K562 (cell line): ENCODE results near the gene BAD. TPM values are rescaled to one million over a fixed set of nuclear protein-coding genes. Genes with fewer than 3 reads are reported as not detected.

Source experiments
- ARID1B ChIP-seq: fragments of 450-650 bp; IDR thresholded peaks from 2 replicates; pipeline ENCODE4 v1.6.1; 2016; ENCODE audit warnings: antibody characterized with exemption, mild to moderate bottlenecking, inconsistent platforms
- BCOR ChIP-seq: fragments of 450-650 bp; IDR thresholded peaks from 2 replicates; pipeline ENCODE4 v1.6.1; 2016
- BMI1 ChIP-seq: fragments of 150-350 bp; IDR thresholded peaks from 2 replicates; pipeline ENCODE4 v1.6.1; 2014; ENCODE audit warnings: low read length
- CBFA2T2 ChIP-seq: fragments of 450-650 bp; conservative IDR thresholded peaks from 2 replicates; pipeline ENCODE4 v1.6.1; 2017; ENCODE audit warnings: mild to moderate bottlenecking
- DNMT1 ChIP-seq: fragments of 450-650 bp; IDR thresholded peaks from 2 replicates; pipeline ENCODE4 v1.6.1; 2016; ENCODE audit warnings: antibody characterized with exemption, mild to moderate bottlenecking
- HDAC2 ChIP-seq: fragments of 450-650 bp; IDR thresholded peaks from 2 replicates; pipeline ENCODE4 v1.6.1; 2016; ENCODE audit warnings: mild to moderate bottlenecking
- HNRNPL ChIP-seq: fragments of 200-400 bp; formaldehyde crosslinking; IDR thresholded peaks from 2 replicates; pipeline ENCODE4 v1.6.1; 2017; ENCODE audit warnings: low read depth, mild to moderate bottlenecking, low read length
- MAFG ChIP-seq: fragments of 450-650 bp; conservative IDR thresholded peaks from 2 replicates; pipeline ENCODE4 v1.6.1; 2016; ENCODE audit warnings: missing genetic modification characterization, missing compliant biosample characterization
- MTA2 ChIP-seq: fragments of 450-650 bp; IDR thresholded peaks from 2 replicates; pipeline ENCODE4 v1.6.1; 2016; ENCODE audit warnings: low read depth
- NCOR1 ChIP-seq: fragments of 450-650 bp; IDR thresholded peaks from 2 replicates; pipeline ENCODE4 v1.6.1; 2016; ENCODE audit warnings: mild to moderate bottlenecking, moderate library complexity
- NFIC ChIP-seq: fragments of 450-650 bp; IDR thresholded peaks from 2 replicates; pipeline ENCODE4 v1.6.1; 2017; ENCODE audit warnings: mild to moderate bottlenecking, inconsistent platforms
- RAD51 ChIP-seq: fragments of 450-650 bp; IDR thresholded peaks from 2 replicates; pipeline ENCODE4 v1.7.1; 2016; ENCODE audit warnings: low read depth, mild to moderate bottlenecking, borderline replicate concordance
- SMAD1 ChIP-seq: fragments of 150-350 bp; IDR thresholded peaks from 2 replicates; pipeline ENCODE4 v1.6.1; 2014; ENCODE audit warnings: low read length, low read depth; ENCODE audit not compliant: partially characterized antibody
- TAL1 ChIP-seq: fragments of 450-650 bp; IDR thresholded peaks from 2 replicates; pipeline ENCODE4 v1.6.1; 2016; ENCODE audit warnings: mild to moderate bottlenecking
- TRIM24 ChIP-seq, 2 experiments: fragments of 450-650 bp; IDR thresholded peaks; 2 replicates each; pipeline ENCODE4 v1.6.1; 2016
- ZNF511 ChIP-seq: sonication (generic); formaldehyde crosslinking; IDR thresholded peaks from 2 replicates; pipeline ENCODE4 v1.8.0; 2022; ENCODE audit warnings: mild to moderate bottlenecking, missing genetic modification reagents
- ZNF592 ChIP-seq: fragments of 450-650 bp; IDR thresholded peaks from 2 replicates; pipeline ENCODE4 v1.6.1; 2017; ENCODE audit warnings: antibody characterized with exemption, mild to moderate bottlenecking
- polyA plus RNA-seq, 8 experiments: library from polyadenylated mRNA; depleted of rRNA in 4 of 8; stranded (reverse) in 5 of 8; unstranded in 3 of 8; fragments of >200 nt; fragmentation: Nextera tagmentation in 2 of 8; fragmentation: Illumina TruSeq in 1 of 8; extraction: Ambion mirVana in 2 of 8; extraction: Trizol in 1 of 8; gene quantifications; 2 replicates each; pipeline versions ENCODE4 v1.2.1 to v1.2.3, GENCODE V29; 2011 to 2014; ENCODE audit warnings: inconsistent platforms in 1 of 8, missing spikeins in 1 of 8
- total RNA-seq, 7 experiments: library from RNA; depleted of rRNA in 6 of 7; stranded (reverse); fragments of >200 nt in 6 of 7; fragmentation: Illumina TruSeq in 2 of 7; extraction: Trizol in 2 of 7; gene quantifications; 2 replicates each; pipeline versions ENCODE4 v1.2.1 to v1.2.3, GENCODE V29; 2011 to 2021; ENCODE audit warnings: low replicate concordance in 1 of 7
- TF ChIP-seq, protein P1 (sequence below), 2 experiments: fragments of 450-650 bp; conservative IDR thresholded peaks; 2 replicates each; pipeline ENCODE4 v1.6.1; 2017; ENCODE audit warnings: mild to moderate bottlenecking in 2 of 2, moderate library complexity in 2 of 2
- TF ChIP-seq, protein P2 (sequence below): sonication (generic); formaldehyde crosslinking; IDR thresholded peaks from 2 replicates; pipeline ENCODE4 v1.9.0; 2022; ENCODE audit warnings: mild to moderate bottlenecking, missing genetic modification reagents
- TF ChIP-seq, protein P3 (sequence below): sonication (generic); formaldehyde crosslinking; IDR thresholded peaks from 2 replicates; pipeline ENCODE4 v1.8.0; 2022; ENCODE audit warnings: missing genetic modification reagents, mild to moderate bottlenecking, moderate library complexity, borderline replicate concordance
- TF ChIP-seq, protein P4 (sequence below): fragments of 250-450 bp; sonication (Bioruptor Pico); IDR thresholded peaks from 2 replicates; pipeline ENCODE4 v1.4.0; 2020; ENCODE audit warnings: borderline replicate concordance

BAD gene
- total and polyA plus RNA-seq, 9 of the 15 experiments (the other 6 are each of a cell fraction or from before 2014, with no cell fraction given): 0.61 to 45.6 (median 11.8) TPM

DNA sequence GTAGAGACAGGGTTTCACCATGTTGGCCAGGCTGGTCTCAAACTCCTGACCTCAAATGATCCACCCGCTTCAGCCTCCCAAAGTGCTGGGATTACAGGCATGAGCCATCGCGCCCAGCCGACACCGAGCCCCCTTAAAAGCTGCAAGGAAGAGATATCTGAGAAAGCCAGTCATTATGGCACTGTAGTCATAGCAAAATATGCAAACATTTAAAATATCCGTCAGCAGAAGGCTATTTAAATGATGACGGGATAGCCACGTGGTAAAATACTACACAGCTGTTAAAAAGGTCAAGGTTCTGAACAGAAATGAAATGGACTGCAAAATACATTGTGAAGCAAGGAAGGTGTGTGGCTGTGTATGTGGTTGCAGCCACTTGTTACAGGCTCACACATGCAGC is 49.1 kb upstream of the BAD start (continued):
- TF ChIP-seq, protein P1, sequence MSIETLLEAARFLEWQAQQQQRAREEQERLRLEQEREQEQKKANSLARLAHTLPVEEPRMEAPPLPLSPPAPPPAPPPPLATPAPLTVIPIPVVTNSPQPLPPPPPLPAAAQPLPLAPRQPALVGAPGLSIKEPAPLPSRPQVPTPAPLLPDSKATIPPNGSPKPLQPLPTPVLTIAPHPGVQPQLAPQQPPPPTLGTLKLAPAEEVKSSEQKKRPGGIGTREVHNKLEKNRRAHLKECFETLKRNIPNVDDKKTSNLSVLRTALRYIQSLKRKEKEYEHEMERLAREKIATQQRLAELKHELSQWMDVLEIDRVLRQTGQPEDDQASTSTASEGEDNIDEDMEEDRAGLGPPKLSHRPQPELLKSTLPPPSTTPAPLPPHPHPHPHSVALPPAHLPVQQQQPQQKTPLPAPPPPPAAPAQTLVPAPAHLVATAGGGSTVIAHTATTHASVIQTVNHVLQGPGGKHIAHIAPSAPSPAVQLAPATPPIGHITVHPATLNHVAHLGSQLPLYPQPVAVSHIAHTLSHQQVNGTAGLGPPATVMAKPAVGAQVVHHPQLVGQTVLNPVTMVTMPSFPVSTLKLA (conservative IDR thresholded peaks at IDR 0.05): peak; percentile 75 to 83
- TF ChIP-seq MAFG (peak; percentile 10; the same call in 1 of the 2 replicates), NCOR1 (peak; percentile 70), SMAD1 (no peak), BMI1 (no peak), ZNF511 (CRISPR knock-in tag) (no peak), RAD51 (peak; percentile 10; the same call in 1 of the 2 replicates), MTA2 (0 out of 2 replicates have a peak, but pooled peaks have one; percentile 35), ZNF592 (0 out of 2 replicates have a peak, but pooled peaks have one; percentile 53), TRIM24 (IDR thresholded peaks at IDR 0.05) (peak; percentile 18 to 63; a peak in 2 of 4 replicates), ARID1B (peak; percentile 76), DNMT1 (no peak), HDAC2 (0 out of 2 replicates have a peak, but pooled peaks have one; percentile 35), NFIC (0 out of 2 replicates have a peak, but pooled peaks have one; percentile 9), TAL1 (peak; percentile 68), CBFA2T2 (peak; percentile 73), HNRNPL (no peak), BCOR (peak; percentile 51; the same call in 1 of the 2 replicates)
- TF ChIP-seq, protein P2, sequence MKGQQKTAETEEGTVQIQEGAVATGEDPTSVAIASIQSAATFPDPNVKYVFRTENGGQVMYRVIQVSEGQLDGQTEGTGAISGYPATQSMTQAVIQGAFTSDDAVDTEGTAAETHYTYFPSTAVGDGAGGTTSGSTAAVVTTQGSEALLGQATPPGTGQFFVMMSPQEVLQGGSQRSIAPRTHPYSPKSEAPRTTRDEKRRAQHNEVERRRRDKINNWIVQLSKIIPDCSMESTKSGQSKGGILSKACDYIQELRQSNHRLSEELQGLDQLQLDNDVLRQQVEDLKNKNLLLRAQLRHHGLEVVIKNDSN (CRISPR knock-in tag): peak; percentile 58; the same call in 1 of the 2 replicates
- TF ChIP-seq, protein P3, sequence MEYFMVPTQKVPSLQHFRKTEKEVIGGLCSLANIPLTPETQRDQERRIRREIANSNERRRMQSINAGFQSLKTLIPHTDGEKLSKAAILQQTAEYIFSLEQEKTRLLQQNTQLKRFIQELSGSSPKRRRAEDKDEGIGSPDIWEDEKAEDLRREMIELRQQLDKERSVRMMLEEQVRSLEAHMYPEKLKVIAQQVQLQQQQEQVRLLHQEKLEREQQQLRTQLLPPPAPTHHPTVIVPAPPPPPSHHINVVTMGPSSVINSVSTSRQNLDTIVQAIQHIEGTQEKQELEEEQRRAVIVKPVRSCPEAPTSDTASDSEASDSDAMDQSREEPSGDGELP: peak; percentile 62; the same call in 1 of the 2 replicates
- TF ChIP-seq, protein P4, sequence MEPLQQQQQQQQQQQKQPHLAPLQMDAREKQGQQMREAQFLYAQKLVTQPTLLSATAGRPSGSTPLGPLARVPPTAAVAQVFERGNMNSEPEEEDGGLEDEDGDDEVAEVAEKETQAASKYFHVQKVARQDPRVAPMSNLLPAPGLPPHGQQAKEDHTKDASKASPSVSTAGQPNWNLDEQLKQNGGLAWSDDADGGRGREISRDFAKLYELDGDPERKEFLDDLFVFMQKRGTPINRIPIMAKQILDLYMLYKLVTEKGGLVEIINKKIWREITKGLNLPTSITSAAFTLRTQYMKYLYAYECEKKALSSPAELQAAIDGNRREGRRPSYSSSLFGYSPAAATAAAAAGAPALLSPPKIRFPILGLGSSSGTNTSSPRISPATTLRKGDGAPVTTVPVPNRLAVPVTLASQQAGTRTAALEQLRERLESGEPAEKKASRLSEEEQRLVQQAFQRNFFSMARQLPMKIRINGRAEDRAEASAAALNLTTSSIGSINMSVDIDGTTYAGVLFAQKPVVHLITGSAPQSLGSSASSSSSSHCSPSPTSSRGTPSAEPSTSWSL (CRISPR knock-in tag): no peak
